IPS-NIHi11 (cell line): ENCODE data around the gene SFSWAP.
"Not testable (repeated sequence)": the region's sequence is repeated elsewhere in the genome, so short reads cannot be mapped to it uniquely, and the experiment has no call there.

Source experiments
- DNase-seq: peaks from one replicate; pipeline ENCODE4 v3.0.0; 2012; ENCODE audit warnings: mixed read lengths, low spot score

Gene SFSWAP

GRCh38 chr12:131710464-131711457, at the start of gene SFSWAP:
SFSWAP (plus strand) TSS chr12:131711090; CDS start chr12:131711230, 140 bp downstream.
- peak; percentile 84 for DNase-seq

- DNase-seq: not testable (repeated sequence)
Observed at GRCh38 chr12:131661170-131661985, 49.5 kb upstream of the SFSWAP start.

- DNase-seq: not testable (repeated sequence)
Observed at GRCh38 chr12:131661986-131662288, 49.0 kb upstream of the SFSWAP start.

- DNase-seq: not testable (repeated sequence)
Observed at GRCh38 chr12:131662346-131662745, 48.5 kb upstream of the SFSWAP start.

- DNase-seq: not testable (repeated sequence)
Observed at GRCh38 chr12:131665666-131666065, 45.2 kb upstream of the SFSWAP start.

GRCh38 chr12:131666486-131666885, 44.4 kb upstream of the SFSWAP start:
- not testable (repeated sequence) for DNase-seq

GRCh38 chr12:131666978-131667601, 43.8 kb upstream of the SFSWAP start:
- not testable (repeated sequence) for DNase-seq

GRCh38 chr12:131671276-131671675, 39.6 kb upstream of the SFSWAP start:
- DNase-seq: no peak

- DNase-seq: no peak
Observed at GRCh38 chr12:131671871-131672270, 39.0 kb upstream of the SFSWAP start.

- no peak for DNase-seq
Observed at GRCh38 chr12:131672311-131672940, 38.5 kb upstream of the SFSWAP start.

- no peak for DNase-seq
Observed at GRCh38 chr12:131672941-131673887, 37.7 kb upstream of the SFSWAP start.

- no peak for DNase-seq
Observed at GRCh38 chr12:131673888-131674257, 37.0 kb upstream of the SFSWAP start.

GRCh38 chr12:131674373-131674772, 36.5 kb upstream of the SFSWAP start:
- DNase-seq: no peak

- DNase-seq: no peak
Observed at GRCh38 chr12:131675126-131676080, 35.5 kb upstream of the SFSWAP start.

GRCh38 chr12:131676544-131676943, 34.3 kb upstream of the SFSWAP start:
- no peak for DNase-seq

GRCh38 chr12:131677067-131677466, 33.8 kb upstream of the SFSWAP start:
- DNase-seq: not testable (repeated sequence)

- DNase-seq: no peak
Observed at GRCh38 chr12:131677699-131678098, 33.2 kb upstream of the SFSWAP start.

- DNase-seq: not testable (repeated sequence)
Observed at GRCh38 chr12:131678389-131679181, 32.3 kb upstream of the SFSWAP start.

- not testable (repeated sequence) for DNase-seq
Observed at GRCh38 chr12:131679186-131679585, 31.7 kb upstream of the SFSWAP start.
